ENCODE measurements around the gene SIRT5.

- TF ChIP-seq CTCF (conservative IDR thresholded peaks at IDR 0.05) (no peak), EZH2 (IDR thresholded peaks at IDR 0.05; ENCODE audit: low read depth) (no peak)
Observed at GRCh38 chr6:13614126-13614925, 39.9 kb downstream of the SIRT5 start.
